DMS153 treated with DMSO at 0.1 percent for 48 hours (cell line): ENCODE data around the gene FERMT1.

Experiments used
- DNase-seq: peaks from one replicate; lab custom pipeline; 2025; ENCODE audit not compliant: unreplicated experiment; lab: John Stamatoyannopoulos, UW

The FERMT1 gene

GRCh38 chr20:6122873-6123648, at the start of gene FERMT1:
Gene FERMT1, minus strand, starts transcription at chr20:6123030. Its CDS starts 3,476 bp downstream, at chr20:6119554.
- peak; percentile 59 for DNase-seq

- DNase-seq, result no peak
Observed at GRCh38 chr20:6169251-6169650, 46.4 kb upstream of the FERMT1 start.

- no peak for DNase-seq
Observed at GRCh38 chr20:6168204-6168603, 45.4 kb upstream of the FERMT1 start.

GRCh38 chr20:6165346-6165745, 42.5 kb upstream of the FERMT1 start:
- DNase-seq, result no peak

GRCh38 chr20:6164421-6165341, 41.9 kb upstream of the FERMT1 start:
- no peak for DNase-seq

- DNase-seq, result no peak
Observed at GRCh38 chr20:6160736-6161135, 37.9 kb upstream of the FERMT1 start.

GRCh38 chr20:6157345-6157744, 34.5 kb upstream of the FERMT1 start:
- no peak for DNase-seq

- no peak for DNase-seq
Observed at GRCh38 chr20:6152777-6153176, 29.9 kb upstream of the FERMT1 start.

- DNase-seq, result no peak
Observed at GRCh38 chr20:6148073-6148472, 25.2 kb upstream of the FERMT1 start.

- peak; percentile 58 for DNase-seq
Observed at GRCh38 chr20:6142348-6142993, 19.6 kb upstream of the FERMT1 start.

GRCh38 chr20:6140947-6141346, 18.1 kb upstream of the FERMT1 start:
- no peak for DNase-seq

GRCh38 chr20:6135347-6135746, 12.5 kb upstream of the FERMT1 start:
- DNase-seq, result no peak

- DNase-seq, result no peak
Observed at GRCh38 chr20:6134592-6134991, 11.8 kb upstream of the FERMT1 start.

- no peak for DNase-seq
Observed at GRCh38 chr20:6130045-6130444, 7.2 kb upstream of the FERMT1 start.

GRCh38 chr20:6127825-6128224, 5.0 kb upstream of the FERMT1 start:
- DNase-seq, result no peak

- no peak for DNase-seq
Observed at GRCh38 chr20:6126846-6127245, 4.0 kb upstream of the FERMT1 start.

- peak; percentile 47 for DNase-seq
Observed at GRCh38 chr20:6123649-6124014, 802 bp upstream of the FERMT1 start.

- peak; percentile 7 for DNase-seq
Observed at GRCh38 chr20:6122111-6122872, 538 bp downstream of the FERMT1 start.

GRCh38 chr20:6121504-6121903, 1.3 kb downstream of the FERMT1 start:
- DNase-seq, result no peak

- DNase-seq, result no peak
Observed at GRCh38 chr20:6120491-6120988, 2.3 kb downstream of the FERMT1 start.

- no peak for DNase-seq
Observed at GRCh38 chr20:6116758-6117157, 6.1 kb downstream of the FERMT1 start.
